A673 (cell line): ENCODE data around the gene CCDC158. TPM values are rescaled to one million over a fixed set of nuclear protein-coding genes. Genes with fewer than 3 reads are reported as not detected.

Source experiments
- BruUV-seq: library from RNA; stranded (reverse); fragments of 400-500 nt; replicated peaks from 2 replicates; lab custom pipeline; 2021; lab: Mats Ljungman, UMichigan
- CTCF ChIA-PET: fragments of 300-600 bp; sonication (Branson Sonifier 250); formaldehyde crosslinking; loops from one replicate; lab custom pipeline; 2022; ENCODE audit warnings: antibody characterized with exemption; lab: Charles Lee
- POLR2A ChIA-PET: fragments of 300-600 bp; sonication (Branson Sonifier 250); formaldehyde crosslinking; loops from one replicate; lab custom pipeline; 2022; ENCODE audit warnings: antibody characterized with exemption; ENCODE audit not compliant: low non-redundant PET; lab: Charles Lee
- DNase-seq: peaks from one replicate; pipeline ENCODE4 v3.0.0-alpha.2; 2015; ENCODE audit warnings: low spot score
- H3K27ac ChIP-seq: fragments of 200-600 bp; sonication (generic); 2 replicates; pipeline ENCODE4 v1.5.1; 2016; ENCODE audit warnings: mixed run types, low read depth, mild to moderate bottlenecking, mixed read lengths, antibody characterized with exemption, low read length; ENCODE audit not compliant: poor library complexity, severe bottlenecking
- H3K27me3 ChIP-seq: fragments of 200-600 bp; sonication (generic); replicated peaks from 2 replicates; pipeline ENCODE4 v1.6.1; 2017; ENCODE audit warnings: mixed run types, low read depth, mild to moderate bottlenecking, mixed read lengths, antibody characterized with exemption, low read length; ENCODE audit not compliant: insufficient read depth, poor library complexity
- H3K36me3 ChIP-seq: fragments of 200-600 bp; sonication (generic); 2 replicates; pipeline ENCODE4 v1.6.1; 2016; ENCODE audit warnings: mixed run types, mild to moderate bottlenecking, mixed read lengths, antibody characterized with exemption, low read length; ENCODE audit not compliant: insufficient read depth, poor library complexity, severe bottlenecking
- H3K4me1 ChIP-seq: fragments of 200-600 bp; sonication (generic); 2 replicates; pipeline ENCODE4 v1.6.1; 2017; ENCODE audit warnings: mixed run types, mild to moderate bottlenecking, mixed read lengths, antibody characterized with exemption, low read length; ENCODE audit not compliant: insufficient read depth, poor library complexity, severe bottlenecking
- H3K4me3 ChIP-seq: fragments of 200-600 bp; sonication (generic); 2 replicates; pipeline ENCODE4 v1.5.1; 2016; ENCODE audit warnings: low read depth, mixed run types, mild to moderate bottlenecking, mixed read lengths, low read length; ENCODE audit not compliant: poor library complexity, severe bottlenecking
- H3K9me3 ChIP-seq: fragments of 200-600 bp; sonication (generic); 2 replicates; pipeline ENCODE4 v1.6.1; 2016; ENCODE audit warnings: mixed run types, low read depth, mild to moderate bottlenecking, mixed read lengths, antibody characterized with exemption, low read length; ENCODE audit not compliant: poor library complexity, severe bottlenecking
- CTCF ChIP-seq: fragments of 300-800, 200-600 bp; sonication (generic); conservative IDR thresholded peaks from 2 replicates; pipeline ENCODE4 v1.5.1; 2017; ENCODE audit warnings: low read depth, mild to moderate bottlenecking, antibody characterized with exemption, low read length, moderate library complexity, mixed read lengths
- EZH2 ChIP-seq: fragments of 200-600 bp; sonication (generic); IDR thresholded peaks from 2 replicates; pipeline ENCODE4 v1.6.1; 2017; ENCODE audit warnings: borderline replicate concordance, low read depth, mild to moderate bottlenecking, mixed read lengths, antibody characterized with exemption, low read length; ENCODE audit not compliant: poor library complexity, severe bottlenecking
- intact Hi-C: fragments of 100-400 bp; cut with micrococcal nuclease; formaldehyde crosslinking; loops from one replicate; pipeline ENCODE4 v1.10.0; 2022; ENCODE audit not compliant: unreplicated experiment
- total RNA-seq: library from RNA; stranded (reverse); gene quantifications from 2 replicates; pipeline ENCODE4 v1.2.3, GENCODE V29; 2021

Gene CCDC158
- total RNA-seq, 1 experiment from 2014 or later: not detected

DNA sequence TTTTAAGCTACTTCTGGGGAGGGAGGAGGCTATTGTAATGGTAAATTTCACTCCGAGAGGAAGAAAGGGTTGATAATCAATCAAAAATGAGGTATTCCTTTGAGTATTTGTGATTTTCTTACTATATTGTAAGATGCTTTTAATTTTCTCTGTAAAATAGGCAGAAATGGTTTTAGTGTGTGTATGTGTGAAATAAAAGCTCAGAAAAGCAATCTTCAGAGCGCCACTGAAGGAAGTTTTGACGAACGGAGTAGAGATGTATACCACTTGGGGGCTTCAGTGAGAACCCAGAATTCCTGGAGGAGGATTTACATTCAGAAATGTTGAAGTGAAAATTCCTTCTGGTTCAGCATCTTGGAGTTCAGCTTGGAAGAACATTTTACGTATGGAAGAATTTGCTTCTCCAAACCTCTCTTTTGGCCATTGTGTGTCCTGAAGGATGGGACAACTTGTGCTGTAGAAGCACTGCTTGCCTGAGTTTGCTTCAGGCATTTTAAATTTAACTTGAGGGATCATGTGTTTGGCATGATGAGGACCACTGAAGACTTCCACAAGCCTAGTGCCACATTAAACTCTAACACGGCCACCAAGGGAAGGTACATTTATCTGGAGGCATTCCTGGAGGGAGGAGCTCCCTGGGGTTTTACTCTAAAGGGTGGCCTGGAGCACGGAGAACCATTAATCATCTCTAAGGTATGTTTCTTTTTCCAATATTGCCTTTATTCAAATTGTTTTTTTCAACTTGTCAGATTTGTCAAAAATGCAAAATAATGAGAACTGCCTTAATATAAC is 14.8 kb upstream of the CCDC158 start:
- H3K4me3 ChIP-seq: peak overlapping the region; percentile 40
- H3K4me1 ChIP-seq: no peaks in the 10 kb centered on the region
- peak overlapping the region; percentile 60 for H3K27ac ChIP-seq
- no peaks in the 10 kb centered on the region for H3K27me3 ChIP-seq
- TF ChIP-seq CTCF (0 out of 2 replicates have a peak, but pooled peaks have one; percentile 11), EZH2 (no peak)
- DNase-seq: no peak
- no TSS peak for BruUV-seq
- intact Hi-C loops: no loop called here
- no peaks in the 10 kb centered on the region for H3K9me3 ChIP-seq
- POLR2A ChIA-PET: interaction anchor here (0.6 kb wide), 1 partner anchor 366 kb away, joined by 3 read pairs; no protein-coding TSS in a partner anchor
- no peaks in the 10 kb centered on the region for H3K36me3 ChIP-seq
- CTCF ChIA-PET: interaction anchor here (0.5 kb wide), 1 partner anchor 10 kb away, joined by 4 read pairs; no protein-coding TSS in a partner anchor

DNA sequence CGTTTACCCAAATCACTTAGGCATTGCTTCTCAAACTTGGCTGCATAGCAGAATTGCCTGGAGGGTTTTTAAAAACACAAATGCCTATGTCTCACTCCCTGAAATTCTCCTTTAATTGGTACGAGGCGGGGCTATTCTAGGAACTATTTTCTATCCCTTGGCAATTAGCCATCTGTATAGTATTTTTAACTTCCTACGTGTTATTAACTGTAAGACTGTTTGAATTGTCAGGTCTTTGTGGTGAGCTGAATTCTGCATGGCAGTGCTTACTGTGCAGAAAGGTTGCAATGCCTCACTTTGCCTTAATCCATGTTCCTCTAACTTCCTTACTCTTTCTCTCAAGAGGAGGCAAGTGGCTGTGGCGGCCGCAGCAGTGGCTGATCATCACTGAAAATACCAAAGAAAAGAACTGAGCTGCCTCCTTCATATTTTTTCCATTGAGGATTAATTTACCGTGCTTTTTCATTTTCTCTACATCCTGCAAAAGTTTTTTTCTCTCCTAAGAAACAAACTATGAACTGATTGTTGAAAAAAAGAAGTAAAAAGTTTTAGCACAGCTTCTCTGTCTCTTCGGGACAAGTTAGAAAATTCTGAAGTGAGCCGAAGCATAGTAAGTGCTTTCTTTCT is 14.1 kb upstream of the CCDC158 start, which contains the start of gene SHROOM3:
SHROOM3 (plus strand) TSS at position 329 of the 627 bp plus-strand sequence. CDS start 824 bp downstream, outside the sequence.
- no peaks in the 10 kb centered on the region for H3K27me3 ChIP-seq
- H3K4me3 ChIP-seq: peak within 1 kb of the TSS; percentile 40
- peak; percentile 36 for DNase-seq
- TF ChIP-seq CTCF: no peak
- TF ChIP-seq EZH2: no peak
- H3K36me3 ChIP-seq: no peaks in the 10 kb centered on the region
- POLR2A ChIA-PET: no interaction called here
- CTCF ChIA-PET: interaction anchor here (0.5 kb wide), 1 partner anchor 9 kb away, joined by 4 read pairs; no protein-coding TSS in a partner anchor
- intact Hi-C loops: loop anchor here (5.0 kb wide), 2 partner anchors 322 to 767 kb away; no protein-coding TSS in a partner anchor
- no peaks in the 10 kb centered on the region for H3K4me1 ChIP-seq
- no peaks in the 10 kb centered on the region for H3K9me3 ChIP-seq
- BruUV-seq: no TSS peak
- H3K27ac ChIP-seq: peak within 1 kb of the TSS; percentile 60

DNA sequence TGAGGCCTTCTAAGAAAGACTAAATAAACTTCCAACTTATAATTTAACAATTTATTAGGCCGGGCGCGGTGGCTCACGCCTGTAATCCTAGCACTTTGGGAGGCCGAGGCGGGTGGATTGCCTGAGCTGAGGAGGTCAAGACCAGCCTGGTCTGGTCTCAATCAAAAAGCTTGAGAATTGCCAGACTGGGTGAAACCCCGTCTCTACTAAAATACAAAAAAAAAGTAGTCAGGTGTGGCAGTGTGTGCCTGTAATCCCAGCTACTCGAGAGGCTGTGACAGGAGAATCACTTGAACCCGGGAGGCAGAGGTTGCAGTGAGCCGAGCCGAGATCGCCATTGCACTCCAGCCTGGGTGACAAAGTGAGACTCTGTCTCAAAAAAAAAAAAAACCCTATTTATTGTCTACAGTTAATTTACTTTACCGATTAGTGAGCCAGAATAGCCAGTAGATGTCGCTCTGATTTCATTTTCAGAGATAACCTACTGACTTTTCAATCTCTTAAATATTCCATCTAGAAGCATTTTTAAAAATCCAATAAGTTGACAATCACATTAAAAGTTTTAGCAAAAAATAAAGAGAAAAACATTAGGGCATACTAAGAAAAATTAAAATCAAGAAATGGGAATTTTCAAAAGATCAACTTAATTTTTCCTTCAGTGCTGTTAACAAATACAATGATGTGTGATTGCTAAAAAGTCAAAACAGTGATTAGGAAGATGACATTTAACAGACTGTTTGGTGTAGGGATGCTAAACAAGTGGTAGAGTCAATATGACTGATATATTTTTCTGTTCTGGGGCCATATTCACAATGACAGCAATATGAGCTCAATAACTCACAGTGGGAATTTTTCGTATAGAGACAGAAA is 9.8 kb upstream of the CCDC158 start:
- Histone ChIP-seq H3K36me3 (no peaks in the 10 kb centered on the region), H3K4me1 (no peaks in the 10 kb centered on the region), H3K27ac (no peak overlapping the region), H3K9me3 (no peaks in the 10 kb centered on the region), H3K4me3 (no peak overlapping the region), H3K27me3 (no peaks in the 10 kb centered on the region)
- ChIA-PET POLR2A (interaction anchor here (0.6 kb wide), 1 partner anchor 141 kb away, joined by 4 read pairs; no protein-coding TSS in a partner anchor), CTCF (interaction anchor here (0.5 kb wide), 1 partner anchor 27 kb away, joined by 3 read pairs; no protein-coding TSS in a partner anchor)
- peak; percentile 59 for DNase-seq
- BruUV-seq: no TSS peak
- TF ChIP-seq CTCF (peak; percentile 61), EZH2 (no peak)
- intact Hi-C loops: loop anchor here (1.0 to 5.0 kb wide), 3 partner anchors 75 to 772 kb away; no protein-coding TSS in a partner anchor
